ENCODE data around the gene EGFR.

DNA sequence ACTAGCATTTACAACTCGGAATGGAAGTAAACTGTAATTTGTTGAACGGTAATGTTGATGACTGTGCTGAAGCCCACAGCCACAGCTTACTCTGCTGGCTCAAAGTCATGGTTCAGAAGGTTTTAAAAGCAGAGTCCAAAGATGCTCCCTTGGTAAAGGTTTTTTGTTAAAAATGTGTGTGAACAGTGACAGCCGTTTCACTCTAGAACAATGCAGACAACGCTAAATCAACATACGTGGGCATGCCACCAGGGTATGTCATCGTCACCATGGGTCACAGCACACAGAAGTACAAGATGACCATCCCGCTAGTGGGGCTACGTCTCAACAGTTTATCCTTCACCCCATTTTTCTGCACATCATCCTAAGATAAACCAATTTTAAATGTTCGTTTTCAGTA, 239.8 kb downstream of the EGFR start:
- TF ChIP-seq CTCF (IDR thresholded peaks at IDR 0.05) (no peak), POLR2A (IDR thresholded peaks at IDR 0.05) (no peak)

Data from heart left ventricle (tissue), 13 donors.